ENCODE data around the gene ZNF536.

Gene ZNF536

GRCh38 chr19:30423481-30423880 is 51.3 kb downstream of the ZNF536 start:
- Histone ChIP-seq H3K27ac (replicated peaks) (no peak overlapping the region), H3K27me3 (ENCODE audit: insufficient read depth, poor library complexity, severe bottlenecking) (no peaks in the 10 kb centered on the region), H3K4me3 (replicated peaks; ENCODE audit: insufficient read depth, low read length) (no peak overlapping the region)
- TF ChIP-seq SPI1 (IDR thresholded peaks at IDR 0.05; ENCODE audit: borderline replicate concordance, low read depth) (no peak), REST (IDR thresholded peaks at IDR 0.05; ENCODE audit: insufficient replicate concordance, low read depth) (no peak), CTCF (IDR thresholded peaks at IDR 0.05; ENCODE audit: insufficient read depth, low read length) (no peak), GABPA (IDR thresholded peaks at IDR 0.05; ENCODE audit: low read depth) (no peak), POLR2AphosphoS5 (IDR thresholded peaks at IDR 0.05; ENCODE audit: low read depth) (no peak)
- DNase-seq (ENCODE audit: low read depth in 1 of 2, low spot score in 1 of 2), result no peak

GRCh38 chr19:30425885-30426838 is 54.0 kb downstream of the ZNF536 start:
- TF ChIP-seq REST (IDR thresholded peaks at IDR 0.05; ENCODE audit: insufficient replicate concordance, low read depth) (no peak), SPI1 (IDR thresholded peaks at IDR 0.05; ENCODE audit: borderline replicate concordance, low read depth) (no peak), CTCF (IDR thresholded peaks at IDR 0.05; ENCODE audit: insufficient read depth, low read length) (no peak), POLR2AphosphoS5 (IDR thresholded peaks at IDR 0.05; ENCODE audit: low read depth) (no peak), GABPA (IDR thresholded peaks at IDR 0.05; ENCODE audit: low read depth) (no peak)
- H3K27me3 ChIP-seq (ENCODE audit: insufficient read depth, poor library complexity, severe bottlenecking), result no peaks in the 10 kb centered on the region
- no peak overlapping the region for H3K4me3 ChIP-seq (replicated peaks; ENCODE audit: insufficient read depth, low read length)
- no peak for DNase-seq (ENCODE audit: low read depth in 1 of 2, low spot score in 1 of 2)
- H3K27ac ChIP-seq (replicated peaks), result no peak overlapping the region

GRCh38 chr19:30426864-30427263 is 54.7 kb downstream of the ZNF536 start:
- Histone ChIP-seq H3K27ac (replicated peaks) (no peak overlapping the region), H3K4me3 (replicated peaks; ENCODE audit: insufficient read depth, low read length) (no peak overlapping the region)

More at GRCh38 chr19:30426864-30427263, 54.7 kb downstream of the ZNF536 start:
- no peak for TF ChIP-seq SPI1 (IDR thresholded peaks at IDR 0.05; ENCODE audit: borderline replicate concordance, low read depth)
- TF ChIP-seq CTCF (IDR thresholded peaks at IDR 0.05; ENCODE audit: insufficient read depth, low read length), result no peak
- TF ChIP-seq REST (IDR thresholded peaks at IDR 0.05; ENCODE audit: insufficient replicate concordance, low read depth), result no peak
- no peak for TF ChIP-seq POLR2AphosphoS5 (IDR thresholded peaks at IDR 0.05; ENCODE audit: low read depth)
- no peak for TF ChIP-seq GABPA (IDR thresholded peaks at IDR 0.05; ENCODE audit: low read depth)
- no peaks in the 10 kb centered on the region for H3K27me3 ChIP-seq (ENCODE audit: insufficient read depth, poor library complexity, severe bottlenecking)
- no peak for DNase-seq (ENCODE audit: low read depth in 1 of 2, low spot score in 1 of 2)

Measured in HL-60 (cell line).